Spleen (tissue), 7 donors: Measurements from ENCODE around the gene KLF15.

ENCODE experiments used
- POLR2AphosphoS5 ChIP-seq, 3 donors: sonication (generic); formaldehyde crosslinking; IDR thresholded peaks; one replicate each; pipeline ENCODE4 v1.5.1; 2017; ENCODE audit warnings: antibody characterized with exemption in 3 of 3
- TF ChIP-seq, protein P1 (sequence below), 11 experiments: fragments of 200-600 bp in 7 of 11; fragments of 450-650 bp in 4 of 11; sonication (generic) in 4 of 11; IDR thresholded peaks in 8 of 11; conservative IDR thresholded peaks in 3 of 11; 1 replicate in 7 of 11; 2 replicates in 4 of 11; pipeline versions ENCODE4 v1.4.0 to v1.8.0; 2016 to 2021; ENCODE audit warnings: antibody characterized with exemption in 11 of 11, inconsistent platforms in 4 of 11, mild to moderate bottlenecking in 1 of 11
- donor health status: DM: no; HTN: no; CAD: no; lungs with moderate emphysema.
- donor health status: DM: no; HTN: no; CAD: no.
- donor health status: DM: no; HTN: no; CAD: no.

DNA sequence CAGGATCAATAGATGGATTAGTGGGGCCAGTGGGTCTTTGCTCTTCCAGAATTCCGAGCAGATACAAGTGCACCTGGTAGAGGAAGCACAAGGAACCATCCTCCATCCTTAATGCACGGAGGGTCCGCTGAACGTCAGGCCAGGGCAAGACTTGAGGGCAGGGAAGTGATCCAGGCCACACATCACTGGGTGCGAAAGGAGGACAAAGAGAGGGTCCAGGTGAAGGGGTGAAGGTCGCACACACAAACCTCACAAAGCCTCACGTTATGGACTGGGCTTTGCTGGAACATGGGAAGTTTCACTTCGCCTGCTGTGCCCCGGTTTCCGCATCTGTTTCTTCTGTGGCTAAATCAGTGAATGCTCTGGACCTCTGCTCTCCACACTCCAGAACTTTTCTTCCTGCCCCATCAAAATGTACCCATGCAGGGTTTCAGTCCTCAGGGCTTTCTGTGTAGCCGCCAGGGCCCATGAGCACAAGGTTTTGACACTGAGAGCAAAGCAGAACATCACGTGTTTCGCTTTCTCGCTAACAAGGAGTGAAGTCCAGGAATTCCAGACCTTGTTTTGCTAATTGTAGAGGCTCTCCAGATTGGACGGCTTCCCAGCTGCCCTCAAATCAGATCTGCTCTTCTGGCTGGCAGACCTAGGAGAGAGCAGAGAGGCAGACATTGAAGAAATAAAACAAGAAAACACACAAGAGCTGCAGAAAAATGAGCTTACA, 56.3 kb downstream of the KLF15 start:
- TF ChIP-seq, protein P1, sequence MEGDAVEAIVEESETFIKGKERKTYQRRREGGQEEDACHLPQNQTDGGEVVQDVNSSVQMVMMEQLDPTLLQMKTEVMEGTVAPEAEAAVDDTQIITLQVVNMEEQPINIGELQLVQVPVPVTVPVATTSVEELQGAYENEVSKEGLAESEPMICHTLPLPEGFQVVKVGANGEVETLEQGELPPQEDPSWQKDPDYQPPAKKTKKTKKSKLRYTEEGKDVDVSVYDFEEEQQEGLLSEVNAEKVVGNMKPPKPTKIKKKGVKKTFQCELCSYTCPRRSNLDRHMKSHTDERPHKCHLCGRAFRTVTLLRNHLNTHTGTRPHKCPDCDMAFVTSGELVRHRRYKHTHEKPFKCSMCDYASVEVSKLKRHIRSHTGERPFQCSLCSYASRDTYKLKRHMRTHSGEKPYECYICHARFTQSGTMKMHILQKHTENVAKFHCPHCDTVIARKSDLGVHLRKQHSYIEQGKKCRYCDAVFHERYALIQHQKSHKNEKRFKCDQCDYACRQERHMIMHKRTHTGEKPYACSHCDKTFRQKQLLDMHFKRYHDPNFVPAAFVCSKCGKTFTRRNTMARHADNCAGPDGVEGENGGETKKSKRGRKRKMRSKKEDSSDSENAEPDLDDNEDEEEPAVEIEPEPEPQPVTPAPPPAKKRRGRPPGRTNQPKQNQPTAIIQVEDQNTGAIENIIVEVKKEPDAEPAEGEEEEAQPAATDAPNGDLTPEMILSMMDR (IDR thresholded peaks at IDR 0.05 in 8 of 11, conservative IDR thresholded peaks at IDR 0.05 in 3 of 11) = no peak
- no peak for TF ChIP-seq POLR2AphosphoS5 (IDR thresholded peaks at IDR 0.05)
